SW 1271 (cell line): ENCODE data around the gene RFX1.

Experiments
- DNase-seq, 2 experiments: peaks; one replicate each; lab custom pipeline; 2025; lab: John Stamatoyannopoulos, UW

Gene RFX1

DNA sequence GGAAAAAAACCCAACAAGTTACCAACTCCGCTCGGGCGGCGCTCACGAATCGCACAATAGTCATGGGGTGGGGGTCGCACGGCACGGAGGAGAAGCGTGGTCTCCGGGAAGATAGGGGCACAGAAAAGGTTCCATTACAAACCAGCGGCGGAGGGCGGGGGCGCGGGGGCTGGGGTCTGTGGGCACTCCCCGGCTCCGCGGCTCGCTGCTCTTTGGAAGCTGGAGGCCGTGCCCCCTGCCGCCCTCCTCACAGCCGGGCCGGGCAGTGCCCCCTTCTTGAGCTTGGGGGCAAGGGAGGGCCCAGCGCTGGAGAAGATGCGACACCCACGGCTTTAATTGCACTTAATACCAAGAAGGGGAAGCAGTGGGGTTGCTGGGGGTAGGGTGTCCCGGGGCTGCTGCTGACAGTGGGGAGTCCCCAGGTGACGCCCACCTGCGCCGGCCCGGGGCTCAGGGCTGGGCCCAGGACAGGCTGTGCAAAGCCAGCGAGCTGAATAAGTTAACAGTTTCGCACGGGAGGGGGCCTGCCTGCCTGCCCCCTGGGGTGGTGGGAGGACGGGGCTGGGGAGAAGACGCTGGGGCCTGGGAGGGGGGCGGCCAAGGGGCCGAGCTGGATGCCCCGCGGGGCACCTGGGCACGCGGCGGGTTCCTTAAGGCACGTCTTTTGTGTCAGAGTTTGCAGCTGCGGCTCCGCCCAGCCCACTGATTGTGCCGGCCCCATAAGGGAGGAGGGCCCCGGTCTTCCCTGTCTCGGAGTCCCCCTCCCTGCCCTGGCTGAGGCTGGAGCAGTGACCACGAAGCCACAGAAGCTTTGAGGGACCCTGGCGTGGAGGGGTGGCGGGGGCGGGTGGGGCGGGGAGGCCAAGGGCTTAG is 44.1 kb downstream of the RFX1 start:
- no peak for DNase-seq

GRCh38 chr19:13960863-13961784 is 45.0 kb downstream of the RFX1 start:
- no peak for DNase-seq

- DNase-seq, result no peak
Measured at GRCh38 chr19:13959962-13960862, 45.9 kb downstream of the RFX1 start.

DNA sequence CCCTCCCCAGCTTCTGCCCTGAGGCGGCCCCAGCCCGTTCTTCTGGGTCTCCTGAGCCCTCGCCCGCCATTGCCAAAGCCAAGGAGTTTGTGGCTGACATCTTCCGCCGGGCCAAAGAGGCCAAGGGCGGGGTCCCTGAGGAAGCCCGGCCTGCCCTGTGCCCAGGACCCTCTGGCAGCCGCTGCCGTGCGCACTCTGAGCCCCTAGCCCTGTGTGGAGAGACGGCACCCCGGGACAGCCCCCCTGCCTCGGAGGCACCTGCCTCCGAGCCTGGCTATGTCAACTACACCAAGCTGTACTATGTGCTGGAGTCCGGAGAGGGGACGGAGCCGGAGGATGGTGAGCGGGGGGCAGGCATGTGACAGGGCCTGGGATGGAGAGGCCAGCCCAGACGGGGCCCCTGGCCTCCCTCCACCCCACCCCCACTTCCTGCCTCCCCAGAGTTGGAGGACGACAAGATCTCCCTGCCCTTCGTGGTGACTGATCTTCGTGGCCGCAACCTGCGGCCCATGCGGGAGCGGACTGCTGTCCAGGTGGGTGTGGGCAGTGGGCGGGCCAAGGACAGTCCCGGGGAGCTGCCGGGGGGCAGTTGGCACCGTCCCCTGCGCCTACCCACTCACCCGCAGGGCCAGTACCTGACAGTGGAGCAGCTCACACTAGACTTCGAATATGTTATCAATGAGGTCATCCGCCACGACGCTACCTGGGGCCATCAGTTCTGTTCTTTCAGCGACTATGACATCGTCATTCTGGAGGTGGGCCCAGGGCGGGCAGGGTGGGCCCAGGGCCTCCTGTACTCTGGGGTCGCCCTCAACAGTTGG is 46.8 kb downstream of the RFX1 start:
- DNase-seq, result no peak

DNA sequence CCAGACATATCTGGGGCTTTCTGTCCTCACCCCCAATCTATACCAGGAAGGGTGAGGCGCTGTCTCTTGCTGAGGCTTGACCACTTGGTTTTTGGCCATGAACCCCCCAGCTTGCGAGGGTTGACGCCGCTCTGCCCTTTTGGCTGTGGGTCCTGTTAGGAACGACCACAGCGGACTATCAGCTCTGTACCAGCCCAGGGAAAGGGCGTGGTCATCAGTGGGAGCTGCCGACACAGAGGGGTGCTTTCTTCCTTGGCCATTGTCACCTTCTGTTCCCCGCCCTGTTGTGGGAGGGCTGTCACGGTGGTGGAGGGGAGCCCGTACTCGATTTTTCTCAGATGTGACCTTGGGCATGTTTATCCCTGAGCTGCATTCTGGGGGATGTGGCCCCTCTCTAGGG is 48.1 kb downstream of the RFX1 start:
- DNase-seq, result no peak

DNA sequence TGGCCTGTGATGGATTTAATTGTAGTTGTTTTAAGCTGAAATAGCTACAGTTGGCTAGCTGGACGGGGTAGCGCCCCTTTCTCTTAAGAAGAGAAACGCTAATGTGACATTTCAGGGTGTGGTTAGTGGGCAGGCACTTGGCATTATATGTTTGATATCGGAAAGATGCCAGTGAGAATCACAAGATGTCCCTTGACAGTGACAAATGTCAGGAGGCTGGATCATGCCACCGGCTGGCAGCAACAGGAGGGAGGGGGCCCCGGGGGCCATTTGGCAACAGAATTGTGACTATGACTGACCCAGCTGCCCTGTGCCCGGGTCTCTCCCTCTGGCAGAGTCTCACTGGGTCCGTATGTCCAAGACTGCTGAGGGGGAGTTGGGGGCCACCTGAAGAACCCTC is 49.1 kb downstream of the RFX1 start:
- DNase-seq, result no peak

DNA sequence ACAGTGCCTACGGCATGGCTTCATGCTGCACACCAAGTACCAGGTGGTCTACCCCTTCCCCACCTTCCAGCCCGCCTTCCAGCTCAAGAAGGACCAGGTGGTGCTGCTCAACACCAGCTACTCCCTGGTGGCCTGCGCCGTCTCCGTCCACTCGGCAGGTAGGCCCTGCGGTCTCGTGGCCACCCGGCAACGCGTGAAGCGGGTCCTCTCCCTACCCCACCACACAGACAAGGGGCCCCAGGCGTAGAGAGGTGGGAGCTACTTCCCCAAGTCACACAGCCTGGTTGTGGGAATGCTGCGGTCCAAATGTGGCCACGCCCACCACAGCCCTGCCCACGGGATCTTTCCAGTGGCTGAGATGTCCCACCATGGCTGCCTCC is 49.8 kb downstream of the RFX1 start:
- no peak for DNase-seq

- no peak for DNase-seq
Measured at GRCh38 chr19:13955662-13956364, 50.3 kb downstream of the RFX1 start.

DNA sequence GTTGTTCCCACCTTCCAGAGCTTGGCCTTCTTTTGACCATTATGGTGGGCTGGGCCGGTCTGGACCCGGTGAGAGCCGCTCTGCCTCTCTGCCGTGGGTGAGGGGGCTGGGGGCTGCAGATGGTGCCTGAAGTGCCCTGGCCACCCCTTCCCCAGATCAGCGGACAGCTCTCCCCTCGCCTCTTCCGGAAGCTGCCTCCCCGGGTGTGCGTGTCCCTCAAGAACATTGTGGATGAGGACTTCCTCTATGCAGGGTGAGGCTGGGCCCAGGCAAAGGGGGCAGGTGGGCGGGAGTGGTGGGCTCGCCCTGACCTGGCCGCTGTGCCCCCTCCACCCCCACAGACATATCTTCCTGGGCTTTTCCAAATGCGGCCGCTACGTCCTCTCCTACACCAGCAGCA is 51.9 kb downstream of the RFX1 start:
- no peak for DNase-seq

DNA sequence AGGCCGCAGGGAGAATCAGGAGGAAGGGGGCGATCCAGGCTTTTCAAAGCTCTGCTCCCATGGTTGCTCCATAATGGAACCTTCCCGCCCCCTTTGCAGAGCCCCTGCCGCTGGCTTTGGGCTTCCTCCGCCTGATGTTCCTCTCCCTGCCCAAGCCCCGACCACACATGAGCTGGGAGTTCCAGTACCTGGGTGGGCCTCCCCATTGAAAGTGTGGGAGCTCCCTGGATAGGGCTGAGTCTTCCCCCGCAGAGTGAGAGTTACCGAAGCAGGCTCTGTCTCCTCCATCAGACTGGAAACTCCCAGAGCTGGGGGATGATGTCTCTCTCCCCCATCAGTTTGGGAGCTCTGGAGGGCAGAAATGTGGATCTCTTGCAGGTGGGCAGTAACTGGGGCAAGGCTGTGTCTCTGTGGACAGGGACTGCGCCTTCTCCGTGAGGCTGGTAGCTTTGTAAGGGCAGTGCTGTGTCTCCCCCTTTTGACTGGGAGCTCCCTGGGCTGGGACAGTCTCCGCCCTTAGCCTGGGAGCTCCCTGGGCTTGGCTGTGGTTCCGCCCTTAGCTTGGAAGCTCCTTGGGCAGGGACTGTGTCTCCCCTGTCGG is 53.1 kb downstream of the RFX1 start:
- peak in 1 of 2 experiments; percentile 26 for DNase-seq

DNA sequence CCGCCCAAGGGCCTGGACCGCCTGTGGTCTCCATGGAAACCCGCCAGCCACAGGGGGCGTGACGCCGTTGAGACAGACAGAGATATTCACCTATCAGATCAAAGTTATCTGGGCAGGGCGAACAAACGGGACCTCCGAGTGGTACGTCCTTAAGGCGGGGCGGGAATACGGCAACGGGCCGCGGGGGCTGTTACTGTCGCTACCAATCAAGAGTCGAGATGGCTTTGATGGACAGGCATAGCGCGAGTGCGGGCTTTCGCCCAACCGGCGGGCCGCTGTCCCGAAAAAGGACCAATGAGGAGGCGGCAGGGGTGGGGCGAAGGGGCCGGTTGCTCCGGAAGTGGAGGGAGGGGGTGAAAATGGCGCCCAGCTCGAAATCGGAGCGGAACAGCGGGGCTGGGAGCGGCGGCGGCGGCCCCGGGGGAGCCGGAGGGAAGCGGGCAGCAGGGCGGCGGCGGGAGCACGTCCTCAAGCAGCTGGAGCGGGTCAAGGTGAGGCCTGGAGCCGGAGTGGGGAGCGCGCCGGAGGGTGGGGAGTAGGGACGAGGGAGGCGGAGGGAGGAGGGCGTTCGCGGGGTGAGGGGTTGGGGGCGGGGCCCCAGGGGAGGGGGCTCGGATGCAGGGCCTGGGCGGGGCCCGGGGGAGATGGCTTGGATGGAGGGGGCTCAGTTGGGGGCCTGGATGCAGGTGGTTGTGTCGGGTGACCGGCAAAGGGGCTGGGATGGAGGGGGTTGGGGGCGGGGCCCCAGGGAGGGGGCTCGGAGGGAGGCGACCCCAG is 53.8 kb downstream of the RFX1 start, which contains the start of gene DCAF15:
DCAF15 (plus strand) TSS at position 356 of the 777 bp plus-strand sequence; CDS start at position 360, 4 bp downstream.
- DNase-seq, result peak; percentile 96 to 99

DNA sequence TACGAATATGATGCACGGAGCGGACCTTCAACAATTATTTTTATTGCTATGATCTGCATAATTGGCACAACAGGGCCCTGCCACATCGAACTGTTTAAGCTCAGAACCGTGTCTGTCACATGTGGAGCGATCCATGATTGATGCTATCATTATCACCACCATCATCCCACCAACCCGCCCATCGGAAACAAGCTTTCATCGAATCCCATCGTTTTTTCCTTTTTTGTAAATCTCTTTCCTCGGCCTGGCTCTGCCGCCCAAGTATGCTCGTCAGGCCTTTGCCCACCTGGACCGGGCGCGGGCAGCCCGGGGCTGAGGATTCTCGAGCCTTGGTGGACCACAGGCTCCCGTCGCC is 54.3 kb downstream of the RFX1 start:
- no peak for DNase-seq

- no peak for DNase-seq
Measured at GRCh38 chr19:13951043-13951442, 55.1 kb downstream of the RFX1 start.

- no peak for DNase-seq
Measured at GRCh38 chr19:13946414-13946813, 59.7 kb downstream of the RFX1 start.

DNA sequence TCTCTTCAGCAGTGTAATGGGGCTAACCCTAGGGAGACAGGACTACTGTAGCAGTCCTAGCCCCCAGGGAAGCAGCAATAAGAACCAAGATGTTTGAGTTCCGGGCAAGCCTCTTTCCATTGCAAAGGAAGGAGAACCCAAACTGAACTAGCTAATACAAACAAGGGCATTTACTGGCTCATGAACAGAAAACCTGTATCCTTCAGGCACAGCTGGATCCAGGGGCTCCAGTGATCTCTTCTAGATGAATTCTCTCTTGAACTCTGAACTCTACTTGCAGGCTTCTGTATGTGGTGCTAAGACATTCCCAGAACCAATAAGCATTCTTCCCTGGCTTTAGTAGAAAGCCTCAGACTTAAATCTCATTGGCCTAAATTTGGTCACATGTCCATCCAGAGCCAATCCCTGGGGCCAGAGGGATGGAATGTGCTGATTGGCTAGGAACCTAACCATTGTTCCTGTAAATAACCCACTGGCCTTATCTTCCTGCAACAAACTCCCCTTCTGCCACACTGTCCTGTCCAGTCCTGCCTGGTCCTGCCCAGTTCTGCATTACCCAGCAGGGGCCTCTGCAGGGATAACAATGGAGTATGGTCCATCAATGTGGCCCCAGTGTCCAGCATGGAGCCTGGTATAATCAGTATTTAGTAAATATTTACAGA is 64.0 kb downstream of the RFX1 start:
- no peak for DNase-seq

DNA sequence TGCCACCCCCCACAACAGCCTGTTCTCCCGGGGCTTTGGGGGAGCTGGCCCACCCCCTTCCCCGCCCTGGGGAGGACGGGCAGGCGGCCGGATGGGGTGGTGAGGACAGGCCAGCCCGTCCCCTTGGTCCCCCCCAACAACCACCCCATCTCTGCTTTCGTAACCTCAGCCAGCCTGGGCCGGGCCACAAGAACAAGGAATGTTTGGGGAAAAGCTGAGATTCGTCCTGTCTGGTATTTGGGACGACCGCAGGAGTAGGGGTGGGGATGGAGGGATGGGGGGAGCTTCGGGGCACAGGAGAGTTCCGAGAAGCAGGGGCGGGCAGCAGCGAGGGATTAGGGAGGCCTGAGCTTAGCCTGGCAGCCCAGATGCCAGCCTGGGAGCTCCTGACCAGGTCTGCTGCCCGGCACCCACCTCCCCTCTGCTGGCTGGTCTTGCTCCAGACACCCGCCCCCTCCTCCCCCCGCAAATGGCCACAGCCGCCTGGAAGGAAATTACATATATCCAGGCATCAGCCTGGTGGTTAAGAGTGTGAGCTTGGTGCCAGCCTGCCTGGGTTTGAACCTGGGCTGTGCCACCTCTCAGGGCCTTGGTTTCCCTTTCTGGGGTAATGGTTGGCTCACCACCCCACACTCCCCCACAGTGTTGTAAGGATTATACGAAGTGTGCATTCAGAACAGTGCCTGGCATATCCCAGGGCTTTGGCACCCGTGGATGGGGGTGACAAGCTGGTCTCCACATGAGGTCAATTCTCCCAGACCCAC is 67.6 kb downstream of the RFX1 start, which contains the start of gene PODNL1:
PODNL1 (minus strand) TSS at position 117 of the 764 bp plus-strand sequence. CDS start 236 bp downstream, outside the sequence.
- DNase-seq, result no peak

DNA sequence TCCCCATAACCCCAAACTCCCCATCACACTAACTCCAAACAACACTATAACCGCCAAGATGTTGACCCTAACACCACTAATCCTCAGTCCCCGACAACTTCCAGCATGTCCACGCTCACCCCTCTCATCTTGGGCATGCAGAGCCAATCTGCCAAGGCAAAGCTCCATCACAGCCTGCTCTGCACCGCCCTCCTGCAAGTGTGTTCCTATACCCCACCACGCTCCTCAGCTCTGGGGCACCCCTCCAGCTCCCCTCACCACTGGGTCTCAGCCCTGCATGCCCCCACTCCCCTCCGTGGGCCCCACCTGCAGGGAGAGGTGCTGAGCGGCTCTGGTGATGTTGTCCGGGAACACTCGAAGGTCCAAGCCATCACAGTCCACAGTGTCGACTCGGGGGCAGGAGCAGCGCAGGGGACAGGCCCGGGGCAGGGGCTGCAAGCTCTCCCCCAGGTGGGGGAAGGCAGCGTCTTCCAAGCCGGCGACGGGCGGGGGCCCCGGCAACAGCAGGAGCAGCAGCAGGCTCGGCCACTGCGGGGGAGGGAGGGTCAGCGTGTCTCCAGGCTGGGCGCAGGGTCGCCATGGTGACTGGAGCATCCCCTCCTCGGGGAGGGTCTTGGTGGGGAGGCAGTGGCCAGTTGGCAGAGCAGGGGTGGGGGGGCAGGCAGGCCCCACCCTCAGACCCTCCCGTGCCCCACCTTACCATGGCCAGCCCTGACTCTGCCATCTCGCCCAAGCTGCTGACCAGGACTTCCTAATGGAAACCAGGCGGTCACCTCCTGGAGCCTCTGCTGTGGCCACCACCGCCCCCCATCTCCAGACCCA is 68.4 kb downstream of the RFX1 start:
- DNase-seq, result no peak
